H1 (cell line): Measurements from ENCODE around the gene HTRA1.

Experiments
- CBX5 ChIP-seq: fragments of 300-800, 300-1000 bp; sonication (generic); IDR thresholded peaks from 2 replicates; pipeline ENCODE4 v1.7.1; 2016; ENCODE audit warnings: antibody characterized with exemption, low read length, low read depth
- CHD1 ChIP-seq: IDR thresholded peaks from 2 replicates; pipeline ENCODE4 v1.6.1; 2012; ENCODE audit warnings: low read depth, low read length, improper control_type of control experiment
- CTCF ChIP-seq, 3 experiments: IDR thresholded peaks; 1 replicate in 2 of 3; 2 replicates in 1 of 3; pipeline versions ENCODE4 v1.5.1 to v1.6.1; 2011; ENCODE audit warnings: low read length in 3 of 3, mild to moderate bottlenecking in 3 of 3, inconsistent platforms in 2 of 3, low read depth in 1 of 3, moderate library complexity in 1 of 3; ENCODE audit not compliant: insufficient read depth in 1 of 3; ENCODE audit errors: control extremely low read depth in 1 of 3
- EZH2 ChIP-seq: fragments of 200-600 bp; sonication (generic); IDR thresholded peaks from 2 replicates; pipeline ENCODE4 v1.7.1; 2012; ENCODE audit warnings: low read depth, mild to moderate bottlenecking, moderate library complexity, low read length, inconsistent platforms; ENCODE audit not compliant: severe bottlenecking
- GABPA ChIP-seq: IDR thresholded peaks from 2 replicates; pipeline ENCODE4 v1.6.1; 2011; ENCODE audit warnings: mild to moderate bottlenecking, low read length, moderate library complexity, borderline replicate concordance; ENCODE audit not compliant: insufficient read depth
- HDAC2 ChIP-seq, 2 experiments: fragments of 300-600 bp in 1 of 2; sonication (generic) in 1 of 2; IDR thresholded peaks; 2 replicates each; pipeline ENCODE4 v1.6.1; 2011 to 2012; ENCODE audit warnings: low read depth in 2 of 2, low read length in 2 of 2, mild to moderate bottlenecking in 2 of 2, moderate library complexity in 2 of 2, borderline replicate concordance in 1 of 2, inconsistent platforms in 1 of 2
- JUND ChIP-seq: IDR thresholded peaks from 2 replicates; pipeline ENCODE4 v1.6.1; 2011; ENCODE audit warnings: mild to moderate bottlenecking, improper control_type of control experiment, low read length
- KDM1A ChIP-seq: fragments of 200-600, 300-600 bp; sonication (generic); IDR thresholded peaks from 2 replicates; pipeline ENCODE4 v1.7.1; 2016; ENCODE audit warnings: mild to moderate bottlenecking, low read length, borderline replicate concordance
- PHF8 ChIP-seq: fragments of 200-600 bp; sonication (generic); conservative IDR thresholded peaks from 2 replicates; pipeline ENCODE4 v1.7.1; 2012; ENCODE audit warnings: low read depth, mild to moderate bottlenecking, inconsistent platforms, low read length, moderate library complexity
- POLR2AphosphoS5 ChIP-seq: IDR thresholded peaks from 2 replicates; pipeline ENCODE4 v1.6.1; 2011; ENCODE audit warnings: low read depth, low read length
- RFX5 ChIP-seq: IDR thresholded peaks from 2 replicates; pipeline ENCODE4 v1.6.1; 2011; ENCODE audit warnings: low read depth, low read length, improper control_type of control experiment, borderline replicate concordance
- RXRA ChIP-seq: IDR thresholded peaks from 2 replicates; pipeline ENCODE4 v1.6.1; 2011; ENCODE audit warnings: low read depth, mild to moderate bottlenecking, low read length, moderate library complexity; ENCODE audit not compliant: insufficient read depth
- SIN3A ChIP-seq, 2 experiments: IDR thresholded peaks in 1 of 2; conservative IDR thresholded peaks in 1 of 2; 2 replicates each; pipeline ENCODE4 v1.6.1; 2011 to 2012; ENCODE audit warnings: low read length in 2 of 2, improper control_type of control experiment in 1 of 2, low read depth in 1 of 2, mild to moderate bottlenecking in 1 of 2
- TAF1 ChIP-seq: IDR thresholded peaks from 2 replicates; pipeline ENCODE4 v1.6.1; 2011; ENCODE audit warnings: mild to moderate bottlenecking, low read depth, low read length

DNA sequence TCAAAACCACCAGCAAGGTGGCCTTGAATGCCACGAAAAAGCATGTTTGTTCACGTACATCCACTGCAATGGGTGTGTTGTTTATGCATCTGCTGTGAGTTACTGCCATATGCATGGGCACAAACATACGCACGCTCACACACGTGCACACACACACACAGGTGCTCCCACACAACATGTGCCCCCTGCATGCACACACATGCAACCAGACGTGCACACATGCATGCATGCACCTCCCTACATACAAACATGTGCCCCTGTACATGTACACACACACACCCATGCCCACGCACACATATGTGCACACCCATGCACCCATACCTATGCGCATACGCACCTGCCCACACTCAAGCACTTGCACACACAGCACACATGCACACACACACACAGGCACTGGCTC, 89.1 kb downstream of the HTRA1 start:
- TF ChIP-seq CTCF (IDR thresholded peaks at IDR 0.05; ENCODE audit: control extremely low read depth in 1 of 3, insufficient read depth in 1 of 3, low read depth in 1 of 3, low read length in 3 of 3) (no peak), JUND (no peak), CBX5 (no peak), HDAC2 (IDR thresholded peaks at IDR 0.05; ENCODE audit: borderline replicate concordance in 1 of 2, low read depth in 2 of 2, low read length in 2 of 2) (no peak), PHF8 (no peak), POLR2AphosphoS5 (no peak), RXRA (no peak), SIN3A (conservative IDR thresholded peaks at IDR 0.05 in 1 of 2, IDR thresholded peaks at IDR 0.05 in 1 of 2; ENCODE audit: low read depth in 1 of 2, low read length in 2 of 2) (no peak), KDM1A (no peak), RFX5 (no peak), EZH2 (no peak), TAF1 (no peak), CHD1 (no peak), GABPA (no peak)
